ENCODE measurements around the gene TACC2.

Gene TACC2

GRCh38 chr10:122185643-122186042, 196.7 kb downstream of the TACC2 start:
- no peak for DNase-seq (ENCODE audit: low read depth)
- TF ChIP-seq, protein P1, sequence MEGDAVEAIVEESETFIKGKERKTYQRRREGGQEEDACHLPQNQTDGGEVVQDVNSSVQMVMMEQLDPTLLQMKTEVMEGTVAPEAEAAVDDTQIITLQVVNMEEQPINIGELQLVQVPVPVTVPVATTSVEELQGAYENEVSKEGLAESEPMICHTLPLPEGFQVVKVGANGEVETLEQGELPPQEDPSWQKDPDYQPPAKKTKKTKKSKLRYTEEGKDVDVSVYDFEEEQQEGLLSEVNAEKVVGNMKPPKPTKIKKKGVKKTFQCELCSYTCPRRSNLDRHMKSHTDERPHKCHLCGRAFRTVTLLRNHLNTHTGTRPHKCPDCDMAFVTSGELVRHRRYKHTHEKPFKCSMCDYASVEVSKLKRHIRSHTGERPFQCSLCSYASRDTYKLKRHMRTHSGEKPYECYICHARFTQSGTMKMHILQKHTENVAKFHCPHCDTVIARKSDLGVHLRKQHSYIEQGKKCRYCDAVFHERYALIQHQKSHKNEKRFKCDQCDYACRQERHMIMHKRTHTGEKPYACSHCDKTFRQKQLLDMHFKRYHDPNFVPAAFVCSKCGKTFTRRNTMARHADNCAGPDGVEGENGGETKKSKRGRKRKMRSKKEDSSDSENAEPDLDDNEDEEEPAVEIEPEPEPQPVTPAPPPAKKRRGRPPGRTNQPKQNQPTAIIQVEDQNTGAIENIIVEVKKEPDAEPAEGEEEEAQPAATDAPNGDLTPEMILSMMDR (IDR thresholded peaks at IDR 0.05; ENCODE audit: insufficient read depth, low read depth, low read length, missing control alignments) = no peak
- H3K4me3 ChIP-seq (ENCODE audit: low read depth, low read length) = no peak overlapping the region

- TF ChIP-seq, protein P1 (IDR thresholded peaks at IDR 0.05; ENCODE audit: insufficient read depth, low read depth, low read length, missing control alignments) = no peak
- DNase-seq (ENCODE audit: low read depth) = no peak
- H3K4me3 ChIP-seq (ENCODE audit: low read depth, low read length) = no peak overlapping the region
Observed at GRCh38 chr10:122186816-122187810, 198.2 kb downstream of the TACC2 start.

GRCh38 chr10:122188706-122189105, 199.7 kb downstream of the TACC2 start:
- TF ChIP-seq, protein P1 (IDR thresholded peaks at IDR 0.05; ENCODE audit: insufficient read depth, low read depth, low read length, missing control alignments) = no peak
- H3K4me3 ChIP-seq (ENCODE audit: low read depth, low read length) = no peak overlapping the region
- no peak for DNase-seq (ENCODE audit: low read depth)

GRCh38 chr10:122189185-122189584, 200.2 kb downstream of the TACC2 start:
- no peak for DNase-seq (ENCODE audit: low read depth)
- TF ChIP-seq, protein P1 (IDR thresholded peaks at IDR 0.05; ENCODE audit: insufficient read depth, low read depth, low read length, missing control alignments) = no peak
- no peak overlapping the region for H3K4me3 ChIP-seq (ENCODE audit: low read depth, low read length)

DNA sequence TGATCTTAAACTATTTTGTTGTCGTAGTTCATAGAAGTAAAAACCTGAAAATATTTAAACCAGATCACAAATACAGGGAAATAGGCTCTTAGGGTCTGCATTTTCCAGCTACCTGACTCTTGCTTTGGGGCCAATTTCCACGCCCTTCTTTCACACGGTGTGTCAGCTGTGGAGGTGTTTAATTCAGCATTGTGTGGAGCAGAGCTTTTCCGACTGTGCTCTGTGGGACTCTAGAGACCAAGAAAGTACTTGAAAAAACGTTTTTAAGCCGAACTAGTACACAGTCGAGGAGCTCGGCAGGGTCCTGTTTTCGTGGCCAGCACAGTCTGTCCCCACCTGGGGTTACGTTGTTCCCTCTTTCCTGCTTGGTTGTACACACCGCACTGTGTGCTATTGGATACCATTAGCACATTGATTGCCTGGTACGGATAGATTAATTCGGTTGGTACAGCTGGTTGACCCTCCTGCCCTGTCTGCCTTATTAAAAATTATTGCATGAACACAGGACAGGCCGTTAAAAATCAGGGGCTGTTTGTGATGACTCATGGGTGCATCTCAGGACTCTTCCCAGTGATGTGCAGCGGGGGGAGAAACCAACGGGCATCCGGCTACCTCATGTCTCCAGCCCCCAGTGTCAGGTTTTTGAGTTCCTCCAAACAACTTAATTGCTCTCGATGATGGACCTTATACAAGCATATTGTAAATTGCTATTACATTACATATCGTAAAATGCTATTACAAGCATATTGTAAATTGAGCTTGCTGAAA, 201.4 kb downstream of the TACC2 start:
- H3K4me3 ChIP-seq (ENCODE audit: low read depth, low read length) = no peak overlapping the region
- TF ChIP-seq, protein P1 (IDR thresholded peaks at IDR 0.05; ENCODE audit: insufficient read depth, low read depth, low read length, missing control alignments) = no peak
- no peak for DNase-seq (ENCODE audit: low read depth)

GRCh38 chr10:122191936-122192541, 203.1 kb downstream of the TACC2 start:
- H3K4me3 ChIP-seq (ENCODE audit: low read depth, low read length) = no peak overlapping the region
- TF ChIP-seq, protein P1 (IDR thresholded peaks at IDR 0.05; ENCODE audit: insufficient read depth, low read depth, low read length, missing control alignments) = no peak
- DNase-seq (ENCODE audit: low read depth) = no peak

Measured in GM12865 (cell line).